Erythroblast (primary cell): Measurements from ENCODE around the gene ZNF618.

Experiments
- DNase-seq, 2 experiments: peaks; one replicate each; lab custom pipeline; 2025; lab: John Stamatoyannopoulos, UW
- GATA1 ChIP-seq: IDR thresholded peaks from 2 replicates; pipeline ENCODE4 v1.6.1; 2011; ENCODE audit warnings: low read depth, mild to moderate bottlenecking, control low read depth, low read length, moderate library complexity
- POLR2A ChIP-seq: IDR thresholded peaks from 2 replicates; pipeline ENCODE4 v1.6.1; 2011; ENCODE audit warnings: mild to moderate bottlenecking, low read length

ZNF618 gene

DNA sequence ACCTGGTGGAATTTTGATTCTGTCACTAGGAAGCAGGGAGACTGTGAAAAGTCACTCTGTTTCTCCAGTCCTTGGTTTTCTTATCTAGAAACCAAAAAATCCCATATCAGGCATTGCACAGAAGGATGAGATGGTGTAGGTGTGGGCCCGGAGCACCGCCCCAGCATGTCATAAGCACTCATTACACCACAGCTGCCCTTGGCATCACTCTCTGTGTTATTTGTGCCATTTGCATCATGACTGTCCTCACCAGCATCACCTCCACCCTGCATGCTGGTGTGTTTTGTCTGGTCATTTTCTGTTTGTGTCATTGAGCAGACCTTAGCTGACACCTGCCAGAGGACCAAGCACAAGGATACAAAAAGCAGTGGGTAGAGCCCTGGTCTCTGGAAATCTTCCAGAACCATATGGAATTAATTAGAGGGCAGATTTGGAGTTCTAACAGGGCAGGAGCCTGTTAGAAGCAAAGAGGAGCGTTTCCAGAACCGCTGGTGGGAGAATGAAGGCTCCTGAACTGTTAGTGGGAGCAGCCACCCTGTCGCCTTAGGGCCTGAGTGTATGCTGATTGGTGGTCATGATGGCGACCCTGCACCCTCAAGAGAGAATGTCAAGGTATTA is 102.7 kb downstream of the ZNF618 start:
- TF ChIP-seq POLR2A = no peak
- no peak for TF ChIP-seq GATA1
- no peak for DNase-seq

GRCh38 chr9:113979343-113980127 is 103.4 kb downstream of the ZNF618 start:
- no peak for DNase-seq
- TF ChIP-seq POLR2A = no peak

- DNase-seq = no peak
- TF ChIP-seq POLR2A (no peak), GATA1 (no peak)
These were observed 108.7 kb downstream of the ZNF618 start for GRCh38 chr9:113984639-113985380.

- no peak for TF ChIP-seq GATA1
- TF ChIP-seq POLR2A = no peak
- DNase-seq = no peak
These were observed 110.0 kb downstream of the ZNF618 start for GRCh38 chr9:113985968-113986585.

GRCh38 chr9:113986931-113987330 is 110.8 kb downstream of the ZNF618 start:
- no peak for DNase-seq
- no peak for TF ChIP-seq GATA1

DNA sequence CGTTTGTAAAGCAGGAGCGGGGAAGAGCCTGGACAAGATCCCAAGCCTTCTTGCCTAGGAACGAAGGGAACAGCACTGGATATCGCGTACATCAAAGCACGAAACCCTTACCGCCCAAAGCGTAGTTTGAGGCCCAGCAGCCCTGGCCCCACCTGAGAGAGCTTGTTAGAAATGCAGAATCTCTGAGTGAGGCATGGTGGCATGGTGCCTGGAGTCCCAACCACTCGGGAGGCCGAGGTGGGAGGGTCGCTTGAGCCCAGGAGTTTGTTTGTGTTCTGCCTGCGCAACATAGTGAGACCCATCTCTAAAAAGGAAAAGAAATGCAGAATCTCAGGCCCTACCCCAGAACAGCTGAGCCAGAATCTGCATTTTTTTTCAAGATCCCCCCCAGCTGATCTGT is 111.4 kb downstream of the ZNF618 start:
- no peak for TF ChIP-seq GATA1
- no peak for TF ChIP-seq POLR2A
- DNase-seq = no peak

DNA sequence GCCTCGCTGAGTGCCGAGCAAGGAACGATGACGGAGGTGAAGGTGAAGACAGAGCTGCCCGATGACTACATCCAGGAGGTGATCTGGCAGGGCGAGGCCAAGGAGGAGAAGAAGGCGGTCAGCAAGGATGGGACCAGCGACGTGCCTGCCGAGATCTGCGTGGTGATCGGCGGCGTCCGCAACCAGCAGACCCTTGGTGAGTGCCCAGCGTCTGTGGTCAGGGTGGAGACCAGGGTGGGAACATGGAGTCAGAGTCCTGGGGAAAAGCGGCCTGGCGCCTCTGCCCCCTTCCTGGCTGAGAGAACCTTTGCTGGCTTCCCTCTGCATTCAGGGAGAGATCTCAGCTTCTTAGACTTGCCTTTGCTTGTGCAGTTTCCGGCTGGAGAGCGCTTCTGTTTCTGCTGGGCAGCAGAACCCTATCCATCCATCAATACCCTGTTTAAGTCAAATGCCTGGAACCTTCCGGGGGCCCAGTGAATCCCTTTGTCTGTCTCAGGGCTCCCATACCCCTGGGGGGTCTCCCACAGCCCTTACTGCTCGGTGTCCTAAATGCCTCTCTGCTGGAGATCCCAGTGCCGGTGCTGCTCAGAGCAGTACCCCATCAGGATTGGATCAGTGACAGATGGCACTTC is 112.4 kb downstream of the ZNF618 start:
- no peak for DNase-seq
- TF ChIP-seq POLR2A = no peak

- TF ChIP-seq GATA1 = no peak
- no peak for TF ChIP-seq POLR2A
- DNase-seq = no peak
These were observed 113.1 kb downstream of the ZNF618 start for GRCh38 chr9:113989017-113989713.

DNA sequence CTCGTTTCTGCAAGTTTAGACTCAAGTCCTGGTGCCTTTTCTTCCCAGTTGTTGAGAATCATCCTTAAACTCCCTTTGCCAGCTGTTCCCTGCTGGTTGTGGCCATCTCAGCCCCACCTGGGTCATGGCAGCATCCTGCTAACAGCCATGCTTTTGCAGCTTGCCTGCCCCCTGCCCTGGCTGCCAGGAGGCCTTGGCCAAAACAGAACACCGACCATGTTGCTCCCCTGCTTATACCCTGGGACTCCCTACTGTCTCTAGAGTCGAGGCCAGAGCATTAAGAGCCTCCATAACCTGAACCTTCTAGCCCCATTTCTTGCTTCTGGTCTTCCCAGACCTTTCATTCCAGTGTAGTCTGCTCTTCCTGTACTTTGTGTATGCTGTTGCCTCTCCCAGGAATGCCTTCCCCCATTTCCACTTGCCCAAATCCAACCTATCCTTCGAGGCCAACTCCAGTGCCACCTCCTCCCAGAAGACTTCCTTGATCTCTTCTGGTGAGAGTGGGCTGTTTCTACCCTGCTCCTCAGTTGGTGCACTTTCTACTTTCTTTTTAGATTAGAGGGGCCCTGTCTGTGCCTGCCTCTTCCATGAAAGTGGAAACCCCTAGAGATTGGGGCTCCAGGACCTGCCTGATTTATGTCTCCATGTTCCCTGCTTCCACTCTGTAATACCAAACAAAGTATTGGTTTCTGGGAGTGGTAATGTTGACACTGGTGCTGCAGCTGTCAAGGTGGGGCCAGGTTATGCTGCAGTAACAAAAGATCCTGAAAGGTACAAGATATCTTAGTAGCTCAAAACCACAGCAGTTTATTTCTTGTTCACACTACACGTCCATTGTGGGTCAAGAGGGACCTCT is 113.8 kb downstream of the ZNF618 start:
- TF ChIP-seq GATA1 (no peak), POLR2A (no peak)
- no peak for DNase-seq

DNA sequence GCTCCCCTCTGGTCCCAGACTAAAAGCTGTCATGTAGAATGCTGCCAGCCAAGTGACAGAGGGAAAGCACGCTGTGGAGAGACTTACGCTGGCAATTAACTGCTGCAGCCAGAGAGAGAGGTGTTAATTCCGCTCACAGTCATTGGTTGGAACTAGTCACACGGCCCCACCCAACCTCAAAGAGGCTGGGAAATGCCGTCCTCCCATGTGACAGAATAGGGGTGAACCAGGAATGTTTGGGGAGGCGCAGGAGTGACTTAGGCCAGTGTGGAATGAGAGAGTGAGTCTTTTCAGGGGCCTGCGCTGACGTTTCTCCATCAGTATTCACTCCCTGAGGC is 114.4 kb downstream of the ZNF618 start:
- no peak for TF ChIP-seq GATA1
- TF ChIP-seq POLR2A = no peak

DNA sequence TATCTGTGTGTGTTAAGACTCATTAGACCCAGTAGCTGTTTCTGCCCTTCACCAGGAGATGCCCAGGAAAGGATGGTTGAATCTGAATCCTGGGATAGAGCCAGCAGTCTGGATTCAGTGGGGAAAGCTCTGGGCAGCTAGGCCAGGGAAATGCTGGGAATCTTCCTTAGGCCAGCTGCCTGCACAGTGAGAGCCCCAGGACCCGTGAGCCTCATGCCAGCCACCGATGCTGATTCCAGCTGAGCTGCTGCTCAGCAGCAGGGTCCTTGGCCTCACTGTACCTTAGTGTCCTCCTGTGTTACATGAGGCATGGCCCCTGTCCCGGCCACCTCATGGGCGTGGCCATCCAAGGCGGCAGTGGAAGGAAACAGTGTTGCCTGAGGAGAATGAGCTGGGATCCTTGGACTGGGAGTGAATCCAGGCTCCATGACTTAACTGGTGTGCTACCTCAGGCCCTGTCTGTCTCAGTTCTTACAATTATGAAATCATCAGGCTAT is 114.9 kb downstream of the ZNF618 start:
- no peak for DNase-seq
- no peak for TF ChIP-seq GATA1
- TF ChIP-seq POLR2A = no peak

More for the DNA sequence above, 114.4 kb downstream of the ZNF618 start:
- DNase-seq = no peak

GRCh38 chr9:113991714-113992113 is 115.6 kb downstream of the ZNF618 start:
- DNase-seq = no peak
- TF ChIP-seq GATA1 (no peak), POLR2A (no peak)
